Effector memory CD8-positive, alpha-beta T cell (primary cell): ENCODE data around the gene MSI1.
"Not testable (repeated sequence)": the region's sequence is repeated elsewhere in the genome, so short reads cannot be mapped to it uniquely, and the experiment has no call there.

ENCODE experiments used
- ATAC-seq: fragments of 150-1000 bp; cut with Tn5 transposase; replicated peaks from 2 replicates; pipeline ENCODE4 v1.10.0; 2021; ENCODE audit warnings: mild to moderate bottlenecking, moderate library complexity
- DNase-seq, 3 experiments: peaks; one replicate each; pipeline ENCODE4 v3.0.0; 2021
- H3K27ac Mint-ChIP-seq, 2 donors: one replicate each; pipeline ENCODE4 v1.8.0; 2022; ENCODE audit warnings: mild to moderate bottlenecking in 2 of 2, mixed read lengths in 2 of 2, moderate library complexity in 2 of 2
- H3K27me3 Mint-ChIP-seq, 2 donors: one replicate each; pipeline ENCODE4 v1.8.0; 2022; ENCODE audit warnings: mixed read lengths in 2 of 2
- H3K36me3 Mint-ChIP-seq: one replicate; pipeline ENCODE4 v1.8.0; 2022; ENCODE audit warnings: mild to moderate bottlenecking, moderate library complexity, mixed read lengths; ENCODE audit not compliant: insufficient read depth
- H3K4me1 Mint-ChIP-seq, 2 donors: one replicate each; pipeline ENCODE4 v1.8.0; 2022; ENCODE audit warnings: low read depth in 2 of 2, mixed read lengths in 2 of 2
- H3K4me3 Mint-ChIP-seq, 2 donors: one replicate each; pipeline ENCODE4 v1.8.0; 2022; ENCODE audit warnings: mild to moderate bottlenecking in 2 of 2, mixed read lengths in 2 of 2, moderate library complexity in 2 of 2
- H3K9me3 Mint-ChIP-seq, 2 donors: one replicate each; pipeline ENCODE4 v1.8.0; 2022; ENCODE audit warnings: mixed read lengths in 2 of 2

Gene MSI1

GRCh38 chr12:120342175-120343038 lies 26.6 kb downstream of the MSI1 start:
- no peak overlapping the region for H3K4me3 Mint-ChIP-seq
- no peaks in the 10 kb centered on the region for H3K4me1 Mint-ChIP-seq
- no peak overlapping the region for H3K27ac Mint-ChIP-seq
- peaks cover 16 to 37% of the 10 kb centered on the region in 2 donors for H3K27me3 Mint-ChIP-seq
- H3K36me3 Mint-ChIP-seq = no peaks in the 10 kb centered on the region
- DNase-seq (no peak), ATAC-seq (no peak)
- peaks cover 7% of the 10 kb centered on the region in 2 donors for H3K9me3 Mint-ChIP-seq

GRCh38 chr12:120339256-120339655 lies 29.7 kb downstream of the MSI1 start:
- Mint-ChIP-seq H3K9me3 (peaks cover 11 to 18% of the 10 kb centered on the region in 2 donors), H3K4me3 (no peak overlapping the region), H3K27me3 (peaks cover 13 to 20% of the 10 kb centered on the region in 2 donors), H3K36me3 (no peaks in the 10 kb centered on the region), H3K4me1 (no peaks in the 10 kb centered on the region), H3K27ac (no peak overlapping the region)
- DNase-seq = no peak
- no peak for ATAC-seq

DNA sequence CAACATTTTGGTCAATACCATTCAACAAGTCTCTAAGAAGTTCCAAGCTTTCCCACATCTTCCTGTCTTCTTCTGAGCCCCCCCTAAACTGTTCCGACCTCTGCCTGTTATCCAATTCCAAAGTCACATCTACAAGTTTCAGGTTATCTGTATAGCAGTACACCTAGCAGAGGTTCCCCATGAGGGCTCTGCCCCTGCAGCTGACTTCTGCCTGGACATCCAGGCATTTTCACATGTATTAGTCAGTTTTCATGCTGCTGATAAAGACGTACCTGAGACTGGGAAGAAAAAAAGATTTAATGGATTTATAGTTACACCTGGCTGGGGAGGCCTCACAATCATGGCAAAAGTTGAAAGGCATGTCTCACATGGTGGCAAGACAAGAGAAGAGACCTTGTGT lies 31.2 kb downstream of the MSI1 start:
- H3K4me1 Mint-ChIP-seq = no peaks in the 10 kb centered on the region

GRCh38 chr12:120336392-120336791 lies 32.6 kb downstream of the MSI1 start:
- H3K9me3 Mint-ChIP-seq = peaks cover 11 to 18% of the 10 kb centered on the region in 2 donors
- DNase-seq, H3K27ac Mint-ChIP-seq, H3K36me3 Mint-ChIP-seq, H3K4me1 Mint-ChIP-seq, ATAC-seq, H3K4me3 Mint-ChIP-seq: not testable (repeated sequence)
- H3K27me3 Mint-ChIP-seq = peaks cover 10 to 26% of the 10 kb centered on the region in 2 donors

More for the DNA sequence above, 31.2 kb downstream of the MSI1 start:
- H3K27me3 Mint-ChIP-seq = peaks cover 13 to 26% of the 10 kb centered on the region in 2 donors
- no peak for DNase-seq
- H3K27ac Mint-ChIP-seq = no peak overlapping the region
- no peak overlapping the region for H3K4me3 Mint-ChIP-seq
- H3K36me3 Mint-ChIP-seq = no peaks in the 10 kb centered on the region
- ATAC-seq = no peak
- H3K9me3 Mint-ChIP-seq = peaks cover 11 to 18% of the 10 kb centered on the region in 2 donors

- Mint-ChIP-seq H3K27me3 (peaks cover 5 to 21% of the 10 kb centered on the region in 2 donors), H3K9me3 (peaks cover 11 to 18% of the 10 kb centered on the region in 2 donors)
- peak in 2 of 3 experiments; percentile 11 to 19 for DNase-seq
- H3K4me1 Mint-ChIP-seq, H3K36me3 Mint-ChIP-seq, ATAC-seq, H3K27ac Mint-ChIP-seq, H3K4me3 Mint-ChIP-seq: not testable (repeated sequence)
Measured at GRCh38 chr12:120335447-120335846, 33.5 kb downstream of the MSI1 start.

DNA sequence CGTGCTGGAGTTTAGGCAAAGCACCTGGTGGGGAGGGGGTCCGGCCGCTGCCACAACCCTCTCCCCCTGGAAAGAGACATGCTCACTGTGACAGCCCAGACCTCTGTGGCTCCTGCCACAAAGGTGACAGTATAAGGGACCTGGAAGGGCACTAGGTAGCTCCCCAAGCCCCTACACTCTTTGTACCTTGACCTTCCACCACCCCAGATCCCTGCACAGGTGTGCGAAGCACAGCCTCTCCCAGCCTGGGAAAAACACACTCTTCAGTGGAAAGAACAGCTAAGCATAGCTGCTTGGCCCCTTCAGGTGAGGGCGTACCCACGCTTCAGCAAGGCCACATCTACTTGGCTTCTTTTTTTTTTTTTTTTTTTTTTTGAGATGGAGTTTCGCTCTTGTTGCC lies 36.4 kb downstream of the MSI1 start:
- no peak for DNase-seq
- Mint-ChIP-seq H3K27ac (no peak overlapping the region), H3K36me3 (no peaks in the 10 kb centered on the region), H3K4me1 (no peaks in the 10 kb centered on the region), H3K4me3 (no peak overlapping the region), H3K27me3 (peaks cover 10 to 21% of the 10 kb centered on the region in 2 donors), H3K9me3 (peaks cover 4 to 12% of the 10 kb centered on the region in 2 donors)
- no peak for ATAC-seq

DNA sequence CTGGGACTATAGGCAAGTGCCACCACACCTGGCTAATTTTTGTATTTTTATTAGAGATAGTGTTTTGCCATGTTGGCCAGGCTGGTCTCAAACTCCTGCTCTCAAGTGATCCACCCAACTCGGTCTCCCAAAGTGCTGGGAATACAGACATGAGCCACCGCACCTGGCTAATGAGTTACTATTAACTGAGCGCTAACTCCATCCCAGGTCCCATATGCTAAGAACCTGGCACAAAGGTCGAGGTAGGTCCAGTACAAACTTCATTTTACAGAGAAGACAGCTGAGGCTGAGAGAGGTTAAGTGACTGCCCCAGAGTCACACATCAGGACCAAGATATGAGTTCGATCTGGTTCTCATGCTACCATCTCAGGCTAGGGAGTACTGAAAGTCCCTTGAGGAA lies 36.9 kb downstream of the MSI1 start:
- peaks cover 3 to 9% of the 10 kb centered on the region in 2 donors for H3K9me3 Mint-ChIP-seq
- no peaks in the 10 kb centered on the region for H3K36me3 Mint-ChIP-seq
- H3K27me3 Mint-ChIP-seq = peaks cover 10 to 19% of the 10 kb centered on the region in 2 donors
- no peak for ATAC-seq
- H3K27ac Mint-ChIP-seq = no peak overlapping the region
- no peak for DNase-seq
- H3K4me1 Mint-ChIP-seq = no peaks in the 10 kb centered on the region
- H3K4me3 Mint-ChIP-seq = no peak overlapping the region

GRCh38 chr12:120331390-120331789 lies 37.6 kb downstream of the MSI1 start:
- peaks cover 3 to 8% of the 10 kb centered on the region in 2 donors for H3K9me3 Mint-ChIP-seq
- H3K4me1 Mint-ChIP-seq = no peaks in the 10 kb centered on the region
- H3K4me3 Mint-ChIP-seq = no peak overlapping the region
- ATAC-seq (no peak), DNase-seq (no peak)
- no peaks in the 10 kb centered on the region for H3K36me3 Mint-ChIP-seq
- peaks cover 10 to 19% of the 10 kb centered on the region in 2 donors for H3K27me3 Mint-ChIP-seq
- H3K27ac Mint-ChIP-seq = no peak overlapping the region

- H3K27me3 Mint-ChIP-seq = peaks cover 5 to 13% of the 10 kb centered on the region in 2 donors
- H3K4me3 Mint-ChIP-seq = no peak overlapping the region
- ATAC-seq (no peak), DNase-seq (no peak)
- H3K4me1 Mint-ChIP-seq = peaks cover 5 to 9% of the 10 kb centered on the region in 2 donors
- no peaks in the 10 kb centered on the region for H3K9me3 Mint-ChIP-seq
- no peak overlapping the region for H3K27ac Mint-ChIP-seq
- H3K36me3 Mint-ChIP-seq = peaks cover 3% of the 10 kb centered on the region
Measured at GRCh38 chr12:120328228-120328627, 40.7 kb downstream of the MSI1 start.

GRCh38 chr12:120327593-120327992 lies 41.4 kb downstream of the MSI1 start, which contains the start of gene PLA2G1B:
Gene PLA2G1B (minus strand): TSS chr12:120327779. CDS start chr12:120327753, 26 bp downstream.
- Mint-ChIP-seq H3K27me3 (peaks cover 5 to 12% of the 10 kb centered on the region in 2 donors), H3K4me3 (no peak within 1 kb of the TSS), H3K4me1 (peaks cover 5 to 9% of the 10 kb centered on the region in 2 donors), H3K36me3 (peaks cover 3% of the 10 kb centered on the region), H3K9me3 (no peaks in the 10 kb centered on the region), H3K27ac (no peak within 1 kb of the TSS)
- ATAC-seq = no peak
- DNase-seq = no peak

GRCh38 chr12:120324841-120325417 lies 44.0 kb downstream of the MSI1 start:
- Mint-ChIP-seq H3K4me3 (peak overlapping the region in 1 of 2 donors; percentile 92), H3K27me3 (peaks cover 5 to 7% of the 10 kb centered on the region in 2 donors), H3K27ac (no peak overlapping the region), H3K9me3 (no peaks in the 10 kb centered on the region), H3K36me3 (peaks cover 3% of the 10 kb centered on the region), H3K4me1 (peaks cover 5 to 9% of the 10 kb centered on the region in 2 donors)
- ATAC-seq = no peak
- DNase-seq = no peak

DNA sequence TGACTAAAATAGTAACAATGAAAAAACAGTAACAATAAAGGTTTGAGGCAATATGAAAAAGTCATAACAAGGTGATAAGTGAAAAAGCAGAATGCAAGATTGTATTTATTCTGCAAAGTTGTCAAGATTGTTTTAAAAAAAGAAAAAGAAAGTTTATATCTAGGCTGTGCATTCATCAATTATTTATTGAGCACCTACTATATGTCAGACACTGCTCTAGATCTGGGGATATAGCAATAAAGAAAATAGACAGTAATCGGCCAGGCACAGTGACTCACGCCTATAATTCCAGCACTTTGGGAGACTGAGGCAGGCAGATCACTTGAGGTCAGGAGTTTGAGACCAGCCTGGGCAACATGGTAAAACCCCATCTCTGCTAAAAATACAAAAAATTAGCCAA lies 45.2 kb downstream of the MSI1 start:
- Mint-ChIP-seq H3K27me3 (no peaks in the 10 kb centered on the region), H3K9me3 (no peaks in the 10 kb centered on the region), H3K36me3 (peaks cover 3% of the 10 kb centered on the region), H3K27ac (no peak overlapping the region), H3K4me3 (no peak overlapping the region), H3K4me1 (peaks cover 5 to 9% of the 10 kb centered on the region in 2 donors)
- DNase-seq = no peak
- ATAC-seq = no peak

GRCh38 chr12:120321382-120322202 lies 47.4 kb downstream of the MSI1 start:
- peaks cover 16% of the 10 kb centered on the region for H3K36me3 Mint-ChIP-seq
- H3K9me3 Mint-ChIP-seq = no peaks in the 10 kb centered on the region
- peaks cover 19 to 20% of the 10 kb centered on the region in 2 donors for H3K4me1 Mint-ChIP-seq
- no peak for ATAC-seq
- DNase-seq = no peak
- H3K27me3 Mint-ChIP-seq = no peaks in the 10 kb centered on the region
- H3K27ac Mint-ChIP-seq = no peak overlapping the region
- no peak overlapping the region for H3K4me3 Mint-ChIP-seq
